Fibroblast of lung (primary cell): ENCODE results near the gene PSD2. TPM values are rescaled to one million over a fixed set of nuclear protein-coding genes. Genes with fewer than 3 reads are reported as not detected.

ENCODE experiments used
- DNase-seq, 2 donors: peaks; one replicate each; pipeline versions ENCODE4 v3.0.0 to v3.0.0-alpha.2; 2010; ENCODE audit warnings: low read depth in 2 of 2
- H2AFZ ChIP-seq: 2 replicates; pipeline ENCODE4 v1.5.1; 2012; ENCODE audit warnings: low read length, control low read depth, inconsistent platforms
- H3K27ac ChIP-seq: 2 replicates; pipeline ENCODE4 v1.5.1; 2011; ENCODE audit warnings: low read length, control low read depth; ENCODE audit not compliant: insufficient read depth
- H3K27me3 ChIP-seq: 2 replicates; pipeline ENCODE4 v1.5.1; 2011; ENCODE audit warnings: mild to moderate bottlenecking, low read length; ENCODE audit not compliant: control insufficient read depth, insufficient read depth
- H3K36me3 ChIP-seq: 2 replicates; pipeline ENCODE4 v1.5.1; 2011; ENCODE audit warnings: low read length; ENCODE audit not compliant: control insufficient read depth, insufficient read depth
- H3K4me1 ChIP-seq: 2 replicates; pipeline ENCODE4 v1.5.1; 2011; ENCODE audit warnings: low read length; ENCODE audit not compliant: control insufficient read depth, insufficient read depth; ENCODE audit errors: extremely low read depth
- H3K4me2 ChIP-seq: 2 replicates; pipeline ENCODE4 v1.5.1; 2011; ENCODE audit warnings: low read length, control low read depth; ENCODE audit not compliant: insufficient read depth; ENCODE audit errors: extremely low read depth
- H3K4me3 ChIP-seq, 4 experiments: fragments of 200-600 bp in 1 of 4; sonication (generic) in 1 of 4; replicated peaks in 1 of 4; 2 replicates each; pipeline ENCODE4 v1.5.1; 2011 to 2016; ENCODE audit warnings: low read length in 4 of 4, low read depth in 3 of 4, mild to moderate bottlenecking in 3 of 4, control low read depth in 2 of 4, inconsistent platforms in 1 of 4, mixed read lengths in 1 of 4; ENCODE audit not compliant: insufficient read depth in 1 of 4; ENCODE audit errors: control extremely low read depth in 1 of 4
- H3K79me2 ChIP-seq: 2 replicates; pipeline ENCODE4 v1.5.1; 2012; ENCODE audit warnings: mild to moderate bottlenecking, low read length, inconsistent platforms; ENCODE audit not compliant: control insufficient read depth, insufficient read depth
- H3K9ac ChIP-seq: 2 replicates; pipeline ENCODE4 v1.5.1; 2011; ENCODE audit warnings: mild to moderate bottlenecking, low read length, control low read depth; ENCODE audit not compliant: insufficient read depth
- H3K9me3 ChIP-seq: 2 replicates; pipeline ENCODE4 v1.5.1; 2012; ENCODE audit warnings: low read depth, low read length; ENCODE audit not compliant: control insufficient read depth, insufficient read depth
- H4K20me1 ChIP-seq: 2 replicates; pipeline ENCODE4 v1.5.1; 2011; ENCODE audit warnings: low read length; ENCODE audit not compliant: control insufficient read depth, insufficient read depth; ENCODE audit errors: extremely low read depth
- EZH2 ChIP-seq: IDR thresholded peaks from 2 replicates; pipeline ENCODE4 v1.5.1; 2012; ENCODE audit warnings: low read length, control low read depth, mild to moderate bottlenecking; ENCODE audit errors: missing control alignments
- polyA plus RNA-seq, 2 donors: library from polyadenylated mRNA; depleted of rRNA in 1 of 2; stranded (reverse) in 1 of 2; unstranded in 1 of 2; fragments of >200 nt; gene quantifications; 2 replicates each; pipeline ENCODE4 v1.2.1, GENCODE V29; 2011 to 2012; ENCODE audit warnings: missing spikeins in 1 of 2
- total RNA-seq: library from RNA; depleted of rRNA; stranded (reverse); fragments of >200 nt; gene quantifications from 2 replicates; pipeline ENCODE4 v1.2.1, GENCODE V29; 2014
- TF ChIP-seq, protein P1 (sequence below), 2 donors: IDR thresholded peaks in 1 of 2; conservative IDR thresholded peaks in 1 of 2; 1 replicate in 1 of 2; 2 replicates in 1 of 2; pipeline ENCODE4 v1.5.1; 2011 to 2012; ENCODE audit warnings: low read length in 2 of 2, control low read depth in 1 of 2, inconsistent platforms in 1 of 2, low read depth in 1 of 2, mild to moderate bottlenecking in 1 of 2

The PSD2 gene
- total and polyA plus RNA-seq, 2 donors (not counting 1 experiment from before 2014, with no cell fraction given) = 0.05 to 0.17 TPM

GRCh38 chr5:139881143-139881733, 85.6 kb downstream of the PSD2 start:
- Histone ChIP-seq H3K4me3 (no peak overlapping the region), H3K27me3 (peaks cover 9% of the 10 kb centered on the region), H4K20me1 (no peaks in the 10 kb centered on the region), H3K79me2 (no peaks in the 10 kb centered on the region), H2AFZ (no peak overlapping the region), H3K27ac (no peak overlapping the region), H3K9ac (no peak overlapping the region), H3K9me3 (no peaks in the 10 kb centered on the region), H3K36me3 (no peaks in the 10 kb centered on the region), H3K4me2 (no peak overlapping the region), H3K4me1 (no peaks in the 10 kb centered on the region)
- no peak for DNase-seq
- no peak for TF ChIP-seq EZH2

GRCh38 chr5:139882316-139882715, 86.7 kb downstream of the PSD2 start:
- no peak overlapping the region for H3K9ac ChIP-seq
- H2AFZ ChIP-seq = no peak overlapping the region
- TF ChIP-seq EZH2 = no peak
- TF ChIP-seq, protein P1, sequence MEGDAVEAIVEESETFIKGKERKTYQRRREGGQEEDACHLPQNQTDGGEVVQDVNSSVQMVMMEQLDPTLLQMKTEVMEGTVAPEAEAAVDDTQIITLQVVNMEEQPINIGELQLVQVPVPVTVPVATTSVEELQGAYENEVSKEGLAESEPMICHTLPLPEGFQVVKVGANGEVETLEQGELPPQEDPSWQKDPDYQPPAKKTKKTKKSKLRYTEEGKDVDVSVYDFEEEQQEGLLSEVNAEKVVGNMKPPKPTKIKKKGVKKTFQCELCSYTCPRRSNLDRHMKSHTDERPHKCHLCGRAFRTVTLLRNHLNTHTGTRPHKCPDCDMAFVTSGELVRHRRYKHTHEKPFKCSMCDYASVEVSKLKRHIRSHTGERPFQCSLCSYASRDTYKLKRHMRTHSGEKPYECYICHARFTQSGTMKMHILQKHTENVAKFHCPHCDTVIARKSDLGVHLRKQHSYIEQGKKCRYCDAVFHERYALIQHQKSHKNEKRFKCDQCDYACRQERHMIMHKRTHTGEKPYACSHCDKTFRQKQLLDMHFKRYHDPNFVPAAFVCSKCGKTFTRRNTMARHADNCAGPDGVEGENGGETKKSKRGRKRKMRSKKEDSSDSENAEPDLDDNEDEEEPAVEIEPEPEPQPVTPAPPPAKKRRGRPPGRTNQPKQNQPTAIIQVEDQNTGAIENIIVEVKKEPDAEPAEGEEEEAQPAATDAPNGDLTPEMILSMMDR (conservative IDR thresholded peaks at IDR 0.05 in 1 of 2, IDR thresholded peaks at IDR 0.05 in 1 of 2; ENCODE audit: low read depth in 1 of 2, low read length in 2 of 2) = no peak
- H3K27me3 ChIP-seq = peaks cover 9% of the 10 kb centered on the region
- H3K9me3 ChIP-seq = no peaks in the 10 kb centered on the region
- no peak for DNase-seq
- no peak overlapping the region for H3K4me2 ChIP-seq
- no peaks in the 10 kb centered on the region for H3K36me3 ChIP-seq
- no peaks in the 10 kb centered on the region for H3K4me1 ChIP-seq
- H3K27ac ChIP-seq = no peak overlapping the region
- H3K79me2 ChIP-seq = no peaks in the 10 kb centered on the region
- H3K4me3 ChIP-seq = no peak overlapping the region
- H4K20me1 ChIP-seq = no peaks in the 10 kb centered on the region

GRCh38 chr5:139882961-139883539, 87.4 kb downstream of the PSD2 start:
- Histone ChIP-seq H3K9me3 (no peaks in the 10 kb centered on the region), H3K4me2 (no peak overlapping the region), H2AFZ (no peak overlapping the region), H3K27ac (no peak overlapping the region), H3K4me3 (no peak overlapping the region), H3K36me3 (no peaks in the 10 kb centered on the region), H3K9ac (no peak overlapping the region), H3K4me1 (no peaks in the 10 kb centered on the region), H3K79me2 (no peaks in the 10 kb centered on the region), H4K20me1 (no peaks in the 10 kb centered on the region), H3K27me3 (peaks cover 12% of the 10 kb centered on the region)
- DNase-seq = no peak
- TF ChIP-seq EZH2 = no peak
- TF ChIP-seq, protein P1 (conservative IDR thresholded peaks at IDR 0.05 in 1 of 2, IDR thresholded peaks at IDR 0.05 in 1 of 2; ENCODE audit: low read depth in 1 of 2, low read length in 2 of 2) = no peak
